Measurements from ENCODE around the gene ADAP1. TPM values are rescaled to one million over a fixed set of nuclear protein-coding genes. Genes with fewer than 3 reads are reported as not detected.

The ADAP1 gene
- polyA plus RNA-seq, 3 donors = 49.1 to 117 (median 72.2) TPM

GRCh38 chr7:923108-924041 is 31.1 kb downstream of the ADAP1 start:
- TF ChIP-seq CTCF (IDR thresholded peaks at IDR 0.05) = no peak
- Mint-ChIP-seq H3K27me3 (ENCODE audit: low read depth in 3 of 3) (peaks cover 0 to 2% (median 0%) of the 10 kb centered on the region in 3 donors), H3K27ac (peak overlapping the region; percentile 93 to 98 (median 95)), H3K9me3 (no peaks in the 10 kb centered on the region), H3K36me3 (peaks cover 27 to 44% of the 10 kb centered on the region in 2 donors), H3K4me1 (peaks cover 62% of the 10 kb centered on the region), H3K4me3 (peak overlapping the region; percentile 66 to 80)
- H3K4me2 ChIP-seq (replicated peaks; ENCODE audit: extremely low read depth, low read length, poor library complexity, severe bottlenecking) = peak overlapping the region; percentile 78
- H3K9me3 ChIP-seq (replicated peaks in 1 of 2; ENCODE audit: control insufficient read depth in 1 of 2, insufficient read depth in 1 of 2, low read length in 2 of 2) = no peaks in the 10 kb centered on the region
- no peak overlapping the region for H2AFZ ChIP-seq (ENCODE audit: insufficient read depth, low read depth, low read length, poor library complexity, severe bottlenecking)
- H3K36me3 ChIP-seq (replicated peaks in 1 of 2; ENCODE audit: control insufficient read depth in 1 of 2, insufficient read depth in 2 of 2, low read length in 2 of 2) = peaks cover 28% of the 10 kb centered on the region in 2 donors
- 26% methylated on average over 32 of the region's 40 CpGs for WGBS (ENCODE audit: insufficient coverage)
- H3K27me3 ChIP-seq (ENCODE audit: control insufficient read depth in 2 of 2, insufficient read depth in 2 of 2, low read length in 2 of 2) = no peaks in the 10 kb centered on the region
- H3K9ac ChIP-seq (ENCODE audit: insufficient read depth, low read length, poor library complexity, severe bottlenecking) = peak overlapping the region; percentile 89
- intact Hi-C loops (cut with micrococcal nuclease) = loop anchor here in 1 of 2 donors (5.0 kb wide), 1 partner anchor 34 kb away; no protein-coding TSS in a partner anchor
- peaks cover 78% of the 10 kb centered on the region for H3K79me2 ChIP-seq (ENCODE audit: insufficient read depth, low read length)
- peak overlapping the region; percentile 12 to 65 (median 40) for H3K4me3 ChIP-seq (replicated peaks in 1 of 3; ENCODE audit: low read depth in 2 of 3, low read length in 3 of 3)
- H3K4me1 ChIP-seq (ENCODE audit: control insufficient read depth in 1 of 2, insufficient read depth in 2 of 2, low read length in 2 of 2) = peaks cover 73 to 89% of the 10 kb centered on the region in 2 donors
- no peaks in the 10 kb centered on the region for H4K20me1 ChIP-seq (ENCODE audit: insufficient read depth, low read length)
- peak overlapping the region; percentile 98 to 100 for H3K27ac ChIP-seq (ENCODE audit: low read depth in 1 of 2, low read length in 2 of 2)
- peak; percentile 95 to 97 (median 96) for DNase-seq

GRCh38 chr7:922334-923107 is 32.0 kb downstream of the ADAP1 start:
- peak; percentile 51 to 65 (median 54) for DNase-seq
- Histone ChIP-seq H3K9me3 (replicated peaks in 1 of 2; ENCODE audit: control insufficient read depth in 1 of 2, insufficient read depth in 1 of 2, low read length in 2 of 2) (no peaks in the 10 kb centered on the region), H3K27ac (ENCODE audit: low read depth in 1 of 2, low read length in 2 of 2) (peak overlapping the region; percentile 98 to 100), H2AFZ (ENCODE audit: insufficient read depth, low read depth, low read length, poor library complexity, severe bottlenecking) (no peak overlapping the region), H3K4me2 (replicated peaks; ENCODE audit: extremely low read depth, low read length, poor library complexity, severe bottlenecking) (peak overlapping the region; percentile 78), H3K79me2 (ENCODE audit: insufficient read depth, low read length) (peaks cover 72% of the 10 kb centered on the region), H3K27me3 (ENCODE audit: control insufficient read depth in 2 of 2, insufficient read depth in 2 of 2, low read length in 2 of 2) (no peaks in the 10 kb centered on the region), H3K36me3 (replicated peaks in 1 of 2; ENCODE audit: control insufficient read depth in 1 of 2, insufficient read depth in 2 of 2, low read length in 2 of 2) (peaks cover 36 to 37% of the 10 kb centered on the region in 2 donors), H3K4me3 (replicated peaks in 1 of 3; ENCODE audit: low read depth in 2 of 3, low read length in 3 of 3) (peak overlapping the region; percentile 12 to 65 (median 40)), H3K4me1 (ENCODE audit: control insufficient read depth in 1 of 2, insufficient read depth in 2 of 2, low read length in 2 of 2) (peaks cover 65 to 83% of the 10 kb centered on the region in 2 donors), H4K20me1 (ENCODE audit: insufficient read depth, low read length) (no peaks in the 10 kb centered on the region), H3K9ac (ENCODE audit: insufficient read depth, low read length, poor library complexity, severe bottlenecking) (peak overlapping the region; percentile 89)
- peaks cover 0 to 5% (median 0%) of the 10 kb centered on the region in 3 donors for H3K27me3 Mint-ChIP-seq (ENCODE audit: low read depth in 3 of 3)
- H3K4me1 Mint-ChIP-seq = peaks cover 58% of the 10 kb centered on the region
- 31% methylated on average over 17 of the region's 29 CpGs for WGBS (ENCODE audit: insufficient coverage)
- intact Hi-C loops (cut with micrococcal nuclease) = loop anchor here in 1 of 2 donors (1.0 to 5.0 kb wide), 2 partner anchors 8 to 35 kb away; no protein-coding TSS in a partner anchor
- H3K36me3 Mint-ChIP-seq = peaks cover 34 to 48% of the 10 kb centered on the region in 2 donors
- H3K4me3 Mint-ChIP-seq = peak overlapping the region; percentile 66 to 80
- H3K9me3 Mint-ChIP-seq = no peaks in the 10 kb centered on the region
- H3K27ac Mint-ChIP-seq = peak overlapping the region; percentile 93 to 98 (median 95)
- TF ChIP-seq CTCF (IDR thresholded peaks at IDR 0.05) = no peak
